Muscle layer of colon (tissue), 2 donors: Measurements from ENCODE around the gene STARD13.

Source experiments
- H3K27ac ChIP-seq: one replicate; pipeline ENCODE4 v1.7.0; 2013; ENCODE audit warnings: low read depth, mild to moderate bottlenecking, low read length, moderate library complexity
- H3K27me3 ChIP-seq, 2 donors: one replicate each; pipeline ENCODE4 v1.7.0; 2013; ENCODE audit warnings: low read length in 2 of 2, mild to moderate bottlenecking in 2 of 2; ENCODE audit not compliant: insufficient read depth in 2 of 2, control insufficient read depth in 1 of 2
- H3K36me3 ChIP-seq: one replicate; pipeline ENCODE4 v1.7.0; 2013; ENCODE audit warnings: mild to moderate bottlenecking, low read length; ENCODE audit not compliant: insufficient read depth
- H3K4me1 ChIP-seq: one replicate; pipeline ENCODE4 v1.7.0; 2013; ENCODE audit warnings: mild to moderate bottlenecking, low read length; ENCODE audit not compliant: insufficient read depth
- H3K4me3 ChIP-seq, 2 donors: one replicate each; pipeline ENCODE4 v1.7.0; 2013; ENCODE audit warnings: low read length in 2 of 2, low read depth in 1 of 2, mild to moderate bottlenecking in 1 of 2, moderate library complexity in 1 of 2
- H3K9ac ChIP-seq: one replicate; pipeline ENCODE4 v1.7.0; 2013; ENCODE audit warnings: low read length
- H3K9me3 ChIP-seq: one replicate; pipeline ENCODE4 v1.7.0; 2013; ENCODE audit warnings: mild to moderate bottlenecking, low read length
- donor health status: abdominal sarcoma.
- donor health status: Adenocarcinoma of cecum.

STARD13 gene

DNA sequence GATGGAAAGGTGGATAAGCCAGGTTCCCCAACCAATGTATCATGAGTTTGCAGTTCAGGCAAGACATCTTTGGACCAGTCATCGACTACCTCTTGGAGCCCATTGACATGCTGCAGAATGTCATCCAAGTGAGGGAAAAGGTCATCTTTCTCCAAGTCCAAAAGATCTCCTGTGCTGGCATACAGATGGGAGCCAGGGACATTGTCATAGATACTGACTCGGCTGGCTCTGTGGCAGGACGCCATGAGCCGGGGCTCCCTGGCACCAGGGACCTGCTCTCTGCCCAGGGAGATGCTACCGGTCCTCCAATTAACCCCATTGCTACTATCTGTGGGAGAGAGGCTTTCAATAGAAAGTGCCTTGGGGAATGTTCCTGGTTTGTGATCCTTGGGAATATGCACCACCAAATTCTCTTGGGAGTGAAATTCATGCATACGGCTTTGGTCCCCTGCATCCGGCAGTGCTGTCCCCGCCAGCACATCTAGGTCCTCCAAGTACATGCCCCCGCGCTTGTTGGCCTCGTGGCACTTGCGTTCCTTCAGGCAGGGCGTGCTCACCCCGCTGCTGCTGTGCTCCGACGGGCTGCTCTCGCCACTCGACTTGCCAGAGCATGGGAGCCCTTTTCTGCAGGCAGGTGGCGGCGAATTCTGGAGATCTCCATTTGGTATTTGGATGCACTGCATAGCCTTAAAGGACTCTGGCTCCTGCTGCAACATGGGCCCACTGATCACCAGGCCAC, 156.3 kb downstream of the STARD13 start:
- no peak overlapping the region for H3K27ac ChIP-seq
- peaks cover 67% of the 10 kb centered on the region for H3K4me1 ChIP-seq
- peaks cover 48% of the 10 kb centered on the region for H3K36me3 ChIP-seq
- H3K4me3 ChIP-seq: no peak overlapping the region
- no peaks in the 10 kb centered on the region for H3K27me3 ChIP-seq
- H3K9ac ChIP-seq: no peak overlapping the region
- no peaks in the 10 kb centered on the region for H3K9me3 ChIP-seq

DNA sequence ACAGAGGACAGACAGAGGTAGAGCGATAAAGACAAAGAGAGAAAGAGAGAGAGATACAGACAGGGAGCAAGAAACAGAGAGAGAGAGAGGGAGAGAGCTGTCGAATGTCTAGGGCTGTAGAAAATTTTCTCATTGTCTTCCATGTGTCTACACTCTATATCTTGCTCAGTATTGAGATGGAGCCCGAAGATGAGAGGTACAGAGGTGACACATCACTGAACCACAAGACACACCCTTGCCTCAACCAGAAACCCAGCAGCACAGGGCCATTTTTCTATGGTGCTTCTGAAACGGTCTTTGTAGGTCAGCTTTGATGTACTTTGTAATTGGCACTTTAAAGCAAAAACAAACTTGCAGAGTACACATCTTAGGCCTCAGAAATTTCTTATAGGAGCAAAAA, 157.4 kb downstream of the STARD13 start:
- no peaks in the 10 kb centered on the region for H3K9me3 ChIP-seq
- H3K4me3 ChIP-seq: no peak overlapping the region
- peaks cover 71% of the 10 kb centered on the region for H3K4me1 ChIP-seq
- H3K27me3 ChIP-seq: no peaks in the 10 kb centered on the region
- peaks cover 60% of the 10 kb centered on the region for H3K36me3 ChIP-seq
- H3K9ac ChIP-seq: no peak overlapping the region
- H3K27ac ChIP-seq: no peak overlapping the region

DNA sequence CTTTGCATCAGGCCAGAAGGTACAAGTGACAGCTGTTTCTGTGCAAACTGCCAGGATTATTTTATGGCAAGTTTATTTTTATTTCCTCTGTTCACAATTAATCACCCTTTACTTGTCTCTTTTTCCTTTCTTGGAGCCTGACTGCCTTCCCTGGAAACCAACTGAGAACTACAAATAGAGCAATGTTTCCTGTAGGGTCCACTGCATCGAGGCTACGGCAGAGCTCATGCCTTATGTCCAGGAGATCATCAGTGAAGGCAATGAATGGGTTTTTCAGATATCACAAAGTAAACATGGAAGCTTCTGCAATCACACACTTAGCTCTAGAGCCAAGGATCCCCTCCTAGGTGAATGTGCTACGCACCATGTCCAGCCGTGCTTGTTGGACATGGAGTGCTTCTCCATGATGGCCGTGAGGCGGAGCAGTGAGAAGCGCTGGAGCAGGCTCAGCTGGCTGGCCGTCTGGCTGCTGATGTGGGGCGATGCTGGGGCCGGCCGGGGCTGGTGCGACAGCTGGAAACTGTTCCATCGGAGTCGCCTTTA, 158.5 kb downstream of the STARD13 start:
- peaks cover 64% of the 10 kb centered on the region for H3K36me3 ChIP-seq
- no peaks in the 10 kb centered on the region for H3K27me3 ChIP-seq
- H3K9me3 ChIP-seq: no peaks in the 10 kb centered on the region
- H3K27ac ChIP-seq: peak overlapping the region; percentile 68
- peaks cover 65% of the 10 kb centered on the region for H3K4me1 ChIP-seq
- H3K4me3 ChIP-seq: peak overlapping the region in 1 of 2 donors; percentile 28
- no peak overlapping the region for H3K9ac ChIP-seq

DNA sequence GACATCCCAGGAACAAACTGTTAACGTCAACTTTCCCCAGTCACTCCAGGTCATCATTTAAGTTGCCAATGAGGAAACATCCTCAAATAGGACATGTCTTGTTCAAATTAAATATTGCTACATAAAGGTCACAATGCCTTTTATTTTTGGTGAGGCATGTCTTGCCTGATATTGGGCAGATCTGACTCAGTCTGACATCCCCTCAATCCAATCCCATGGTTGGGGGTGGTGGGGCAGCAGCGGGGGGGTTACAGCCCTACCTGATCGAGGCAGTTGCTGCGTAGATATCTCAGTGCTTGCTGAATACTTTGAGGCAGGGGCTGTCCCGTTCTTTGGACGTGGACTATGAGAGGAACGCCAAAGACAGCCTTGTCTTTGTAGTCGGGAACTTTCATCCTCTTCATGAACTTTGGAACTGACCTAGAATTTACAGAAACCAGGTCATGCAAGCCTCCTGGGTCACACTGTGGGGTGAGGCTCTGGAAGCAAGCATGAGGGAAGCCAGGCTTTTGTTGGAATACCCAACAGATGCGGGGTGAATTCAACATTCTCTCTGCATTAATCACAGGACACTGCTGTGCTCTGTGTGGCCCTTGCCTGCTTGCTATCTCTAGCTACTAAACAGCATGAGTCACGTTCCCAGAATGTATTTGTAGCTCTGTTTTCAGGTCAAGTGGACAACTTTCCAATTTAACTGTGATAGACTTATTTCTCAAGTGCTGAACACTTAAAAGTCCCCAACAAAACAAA, 159.6 kb downstream of the STARD13 start:
- Histone ChIP-seq H3K36me3 (peaks cover 63% of the 10 kb centered on the region), H3K9ac (no peak overlapping the region), H3K27ac (peak overlapping the region; percentile 68), H3K9me3 (no peaks in the 10 kb centered on the region), H3K27me3 (no peaks in the 10 kb centered on the region), H3K4me3 (peak overlapping the region in 1 of 2 donors; percentile 11), H3K4me1 (peaks cover 65% of the 10 kb centered on the region)

DNA sequence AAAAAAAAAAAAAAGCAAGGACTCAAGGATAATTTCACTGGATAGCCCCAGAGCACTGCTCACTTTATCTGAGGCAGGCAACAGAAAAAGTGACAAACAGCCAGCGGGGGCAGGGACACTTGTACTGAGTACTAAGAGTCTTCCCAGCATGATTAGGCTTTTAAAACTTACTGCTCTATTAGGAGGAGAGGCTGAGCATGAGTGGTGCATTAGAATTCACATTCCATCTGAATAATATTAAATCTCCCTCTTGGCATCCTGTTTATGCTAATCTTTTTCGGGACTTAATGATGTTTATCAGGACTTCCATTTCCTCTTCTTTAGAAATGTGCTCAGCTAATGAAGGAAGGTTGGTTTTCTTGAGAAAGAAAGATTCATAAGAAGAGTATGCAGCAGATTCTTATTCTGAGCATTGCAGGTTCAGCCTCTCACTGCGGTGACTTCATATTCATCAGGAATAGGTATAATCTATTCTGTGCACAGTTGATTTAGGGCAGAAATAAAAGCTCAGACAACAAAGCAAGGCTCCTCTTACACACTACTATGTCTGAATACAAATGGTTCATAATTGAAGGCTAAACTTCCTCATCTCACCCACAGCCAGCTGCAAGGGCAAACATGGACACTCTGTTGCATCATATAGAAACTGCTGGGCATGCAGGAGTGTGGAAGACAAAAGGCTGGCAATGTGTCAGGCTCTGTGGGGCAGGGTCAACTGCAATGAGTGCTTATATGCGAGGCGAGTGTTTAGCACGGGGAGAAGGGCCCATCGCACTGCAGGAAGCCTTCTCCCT, 162.3 kb downstream of the STARD13 start:
- Histone ChIP-seq H3K27ac (no peak overlapping the region), H3K9me3 (no peaks in the 10 kb centered on the region), H3K9ac (no peak overlapping the region), H3K36me3 (peaks cover 57% of the 10 kb centered on the region), H3K27me3 (no peaks in the 10 kb centered on the region), H3K4me3 (no peak overlapping the region), H3K4me1 (peaks cover 71% of the 10 kb centered on the region)

DNA sequence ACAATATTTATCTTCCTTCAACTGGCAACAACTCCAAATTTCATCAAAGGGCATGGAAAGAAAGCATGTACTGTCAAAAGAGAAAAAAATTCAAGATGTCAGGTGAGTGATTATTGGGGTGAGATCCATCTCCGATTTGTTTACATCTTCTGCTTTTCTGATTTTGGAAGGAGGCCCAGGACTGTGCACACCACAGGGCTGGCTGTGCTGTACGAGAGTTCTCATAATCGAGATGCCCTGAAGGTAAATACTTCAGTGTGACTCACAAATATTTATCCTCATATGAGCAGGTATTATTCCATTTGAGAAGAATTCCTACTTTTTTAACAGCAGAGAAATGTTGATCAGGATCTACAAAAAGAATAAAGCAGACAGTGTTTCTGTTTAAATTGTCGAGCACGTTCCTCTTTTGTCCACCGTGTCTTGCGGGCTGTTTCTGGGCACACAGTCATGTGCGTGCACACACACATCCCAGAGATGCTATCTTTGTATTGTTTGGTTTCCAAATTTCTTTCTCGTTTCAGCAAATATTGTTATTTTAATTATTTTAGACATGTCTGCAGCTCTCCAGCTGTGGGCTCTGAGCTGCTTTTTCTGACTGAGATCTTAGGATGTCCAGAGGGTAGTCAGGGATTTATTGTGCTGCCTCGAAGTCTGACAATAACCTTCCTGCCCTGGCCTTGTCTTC, 165.6 kb downstream of the STARD13 start:
- Histone ChIP-seq H3K4me1 (peaks cover 46% of the 10 kb centered on the region), H3K27ac (peak overlapping the region; percentile 54), H3K4me3 (peak overlapping the region in 1 of 2 donors; percentile 2), H3K27me3 (no peaks in the 10 kb centered on the region), H3K9ac (no peak overlapping the region), H3K9me3 (no peaks in the 10 kb centered on the region), H3K36me3 (peaks cover 69% of the 10 kb centered on the region)

DNA sequence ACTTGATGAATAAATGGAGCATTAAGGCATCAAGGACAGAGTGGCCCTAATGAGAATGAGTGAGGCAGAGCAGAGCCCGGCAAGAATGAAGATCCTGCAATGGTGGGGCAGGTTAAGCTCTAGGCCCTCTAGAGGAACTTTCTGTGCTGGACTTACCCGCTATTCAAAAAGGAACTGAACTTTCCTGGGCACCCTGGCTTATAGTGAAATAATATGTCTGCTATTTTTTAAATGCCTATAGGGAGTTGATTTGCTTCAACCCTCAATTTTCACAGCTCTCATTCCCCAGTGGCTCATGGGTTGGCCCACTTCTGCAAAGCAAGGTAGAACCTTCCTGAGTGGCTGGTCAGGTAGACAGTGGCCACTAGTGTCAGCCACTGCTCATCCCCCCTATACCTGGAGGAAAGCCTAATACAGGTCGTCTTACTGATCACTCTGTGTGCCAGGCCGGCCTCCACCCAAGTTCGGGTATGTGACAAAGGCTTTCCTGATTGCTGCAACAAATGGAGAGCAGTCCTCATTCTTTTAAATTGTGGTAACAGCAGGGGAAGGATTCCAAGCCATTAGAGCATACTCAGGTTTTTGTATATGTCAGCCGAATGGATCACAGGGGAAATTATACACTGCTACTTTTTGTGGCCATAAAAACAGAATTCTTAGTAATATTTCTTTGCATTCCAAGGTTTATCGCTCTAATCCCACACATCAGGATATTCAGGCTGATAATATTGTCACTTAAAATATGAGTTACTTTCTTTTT, 166.4 kb downstream of the STARD13 start:
- Histone ChIP-seq H3K36me3 (peaks cover 68% of the 10 kb centered on the region), H3K9ac (no peak overlapping the region), H3K4me1 (peaks cover 46% of the 10 kb centered on the region), H3K27ac (peak overlapping the region; percentile 41), H3K27me3 (no peaks in the 10 kb centered on the region), H3K9me3 (no peaks in the 10 kb centered on the region), H3K4me3 (no peak overlapping the region)

DNA sequence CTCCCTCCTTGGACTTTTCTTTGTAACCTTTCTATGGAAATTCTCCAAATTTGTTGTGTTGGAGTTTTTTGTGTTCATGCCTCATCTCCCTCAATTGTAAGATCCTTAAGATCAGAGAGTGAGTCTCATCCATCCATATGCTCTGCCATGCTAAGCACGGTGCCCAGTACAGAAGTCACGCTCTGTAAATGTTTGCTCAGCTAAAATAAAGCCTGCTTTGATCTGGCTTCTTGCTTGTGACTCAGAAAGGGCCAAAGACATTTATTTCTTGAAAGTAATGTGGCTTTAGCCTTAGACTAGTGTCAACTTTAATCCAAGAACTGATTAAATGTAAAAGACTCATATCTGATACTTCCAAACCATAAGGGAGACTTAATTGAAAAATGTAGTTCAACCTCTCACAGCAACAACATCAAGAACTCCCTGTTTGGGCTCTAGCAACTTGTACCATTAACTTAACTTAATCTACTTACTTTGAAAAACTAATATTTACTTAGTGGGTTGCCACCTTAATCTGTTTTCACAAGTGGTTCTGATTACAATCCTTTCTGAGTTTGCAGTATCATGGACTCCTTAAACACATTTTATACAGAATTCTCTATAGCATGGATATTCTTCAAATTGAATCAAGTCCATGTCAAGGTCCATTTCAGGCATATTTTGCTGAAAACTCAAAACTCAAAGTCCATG, 169.1 kb downstream of the STARD13 start:
- Histone ChIP-seq H3K27ac (no peak overlapping the region), H3K36me3 (peaks cover 66% of the 10 kb centered on the region), H3K27me3 (no peaks in the 10 kb centered on the region), H3K4me3 (no peak overlapping the region), H3K9ac (no peak overlapping the region), H3K9me3 (no peaks in the 10 kb centered on the region), H3K4me1 (peaks cover 60% of the 10 kb centered on the region)

DNA sequence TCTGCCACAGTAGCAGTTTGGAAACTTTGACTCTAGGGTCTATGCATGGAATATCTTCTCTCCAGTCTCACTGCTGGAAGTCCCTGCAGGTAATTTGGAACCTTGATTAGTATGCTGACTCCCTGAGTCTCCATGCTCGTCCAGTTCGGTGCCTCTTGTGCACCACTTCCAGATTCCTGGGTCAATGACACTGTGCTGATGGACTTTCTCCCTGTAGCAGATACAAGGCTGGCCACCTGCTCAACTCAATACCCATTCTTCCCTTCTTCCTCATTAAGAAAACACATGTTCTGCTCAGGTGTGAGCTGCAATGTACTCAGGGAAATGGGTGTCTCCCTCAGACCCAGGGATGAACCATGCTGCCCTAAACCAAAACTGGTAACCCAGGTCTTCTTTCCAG, 170.3 kb downstream of the STARD13 start:
- H3K9ac ChIP-seq: no peak overlapping the region
- H3K4me3 ChIP-seq: no peak overlapping the region
- no peaks in the 10 kb centered on the region for H3K9me3 ChIP-seq
- H3K27ac ChIP-seq: peak overlapping the region; percentile 89
- H3K27me3 ChIP-seq: no peaks in the 10 kb centered on the region
- H3K36me3 ChIP-seq: peaks cover 68% of the 10 kb centered on the region
- H3K4me1 ChIP-seq: peaks cover 69% of the 10 kb centered on the region

DNA sequence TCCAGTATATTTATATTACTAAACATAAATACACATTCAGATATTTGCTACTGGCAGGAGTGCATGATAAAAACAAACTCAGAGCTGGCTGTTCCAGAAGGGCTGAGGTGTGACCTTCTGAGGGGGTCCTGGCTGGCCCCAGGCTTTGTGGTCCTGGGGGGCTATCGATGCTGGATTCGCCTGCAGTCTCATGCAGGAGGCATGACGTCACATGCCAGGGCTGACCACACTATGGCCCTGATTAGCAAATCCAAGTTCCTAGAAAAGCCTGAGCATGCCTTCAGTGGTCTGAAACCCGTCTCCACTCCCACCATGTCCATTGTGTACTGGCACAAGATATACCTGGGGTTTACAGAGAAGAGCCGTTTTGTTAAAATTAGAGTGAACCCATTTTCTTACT, 171.4 kb downstream of the STARD13 start:
- peaks cover 69% of the 10 kb centered on the region for H3K4me1 ChIP-seq
- no peak overlapping the region for H3K9ac ChIP-seq
- peaks cover 66% of the 10 kb centered on the region for H3K36me3 ChIP-seq
- no peaks in the 10 kb centered on the region for H3K27me3 ChIP-seq
- H3K27ac ChIP-seq: peak overlapping the region; percentile 89
- no peak overlapping the region for H3K4me3 ChIP-seq
- H3K9me3 ChIP-seq: no peaks in the 10 kb centered on the region
